Measurements from ENCODE around the gene MELTF. TPM values are rescaled to one million over a fixed set of nuclear protein-coding genes. Genes with fewer than 3 reads are reported as not detected.

Gene MELTF
- polyA plus RNA-seq, 1 donor from 2014 or later: 0.09 TPM

DNA sequence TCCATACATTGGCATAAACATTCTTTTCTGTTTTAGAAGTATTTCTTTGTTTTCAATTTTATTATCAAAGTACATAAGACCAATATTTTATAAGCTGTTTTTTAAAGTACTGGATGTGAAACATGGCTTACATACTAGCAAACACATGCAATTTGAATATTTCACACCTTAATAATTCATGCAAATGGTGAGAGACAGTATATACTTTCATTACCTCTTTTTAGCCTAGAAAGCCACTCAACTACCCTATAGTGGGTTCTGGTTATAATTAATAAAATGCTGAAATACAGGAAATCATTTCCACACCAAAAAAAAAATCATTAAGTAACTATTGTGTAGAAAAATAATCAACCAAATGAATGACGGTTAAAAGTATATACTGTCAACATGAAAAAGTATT, 38.5 kb upstream of the MELTF start:
- Histone ChIP-seq H2AFZ (ENCODE audit: low read depth, low read length) (no peak overlapping the region), H3K4me3 (ENCODE audit: low read length) (no peak overlapping the region), H3K79me2 (replicated peaks; ENCODE audit: insufficient read depth, low read length) (no peaks in the 10 kb centered on the region), H3K9ac (ENCODE audit: low read length) (no peak overlapping the region), H3K9me2 (ENCODE audit: insufficient read depth, low read length) (no peaks in the 10 kb centered on the region), H3F3A (ENCODE audit: insufficient read depth, low read length, poor library complexity, severe bottlenecking) (no peaks in the 10 kb centered on the region), H3K4me2 (ENCODE audit: low read length) (no peak overlapping the region), H3K36me3 (ENCODE audit: insufficient read depth, low read length) (peaks cover 6% of the 10 kb centered on the region), H3K27me3 (ENCODE audit: insufficient read depth, low read depth, low read length) (no peaks in the 10 kb centered on the region), H3K9me3 (ENCODE audit: low read length) (no peaks in the 10 kb centered on the region), H3K27ac (ENCODE audit: low read length) (no peak overlapping the region), H4K20me1 (ENCODE audit: insufficient read depth) (no peaks in the 10 kb centered on the region)
- TF ChIP-seq POLR2AphosphoS5 (IDR thresholded peaks at IDR 0.05): no peak
- TF ChIP-seq TAF1 (IDR thresholded peaks at IDR 0.05; ENCODE audit: low read depth): no peak
- no peak for TF ChIP-seq CTCF (IDR thresholded peaks at IDR 0.05; ENCODE audit: poor library complexity, severe bottlenecking)
- TF ChIP-seq SMC3 (conservative IDR thresholded peaks at IDR 0.05; ENCODE audit: poor library complexity): no peak
- TF ChIP-seq EP300 (conservative IDR thresholded peaks at IDR 0.05; ENCODE audit: poor library complexity, severe bottlenecking): no peak
- no peak for TF ChIP-seq RAD21 (conservative IDR thresholded peaks at IDR 0.05)
- no peak for TF ChIP-seq EZH2 (IDR thresholded peaks at IDR 0.05; ENCODE audit: borderline replicate concordance, insufficient read depth, low read length, poor library complexity, severe bottlenecking)
- no peak for TF ChIP-seq MXI1 (conservative IDR thresholded peaks at IDR 0.05; ENCODE audit: poor library complexity, severe bottlenecking)
- TF ChIP-seq, protein P1, sequence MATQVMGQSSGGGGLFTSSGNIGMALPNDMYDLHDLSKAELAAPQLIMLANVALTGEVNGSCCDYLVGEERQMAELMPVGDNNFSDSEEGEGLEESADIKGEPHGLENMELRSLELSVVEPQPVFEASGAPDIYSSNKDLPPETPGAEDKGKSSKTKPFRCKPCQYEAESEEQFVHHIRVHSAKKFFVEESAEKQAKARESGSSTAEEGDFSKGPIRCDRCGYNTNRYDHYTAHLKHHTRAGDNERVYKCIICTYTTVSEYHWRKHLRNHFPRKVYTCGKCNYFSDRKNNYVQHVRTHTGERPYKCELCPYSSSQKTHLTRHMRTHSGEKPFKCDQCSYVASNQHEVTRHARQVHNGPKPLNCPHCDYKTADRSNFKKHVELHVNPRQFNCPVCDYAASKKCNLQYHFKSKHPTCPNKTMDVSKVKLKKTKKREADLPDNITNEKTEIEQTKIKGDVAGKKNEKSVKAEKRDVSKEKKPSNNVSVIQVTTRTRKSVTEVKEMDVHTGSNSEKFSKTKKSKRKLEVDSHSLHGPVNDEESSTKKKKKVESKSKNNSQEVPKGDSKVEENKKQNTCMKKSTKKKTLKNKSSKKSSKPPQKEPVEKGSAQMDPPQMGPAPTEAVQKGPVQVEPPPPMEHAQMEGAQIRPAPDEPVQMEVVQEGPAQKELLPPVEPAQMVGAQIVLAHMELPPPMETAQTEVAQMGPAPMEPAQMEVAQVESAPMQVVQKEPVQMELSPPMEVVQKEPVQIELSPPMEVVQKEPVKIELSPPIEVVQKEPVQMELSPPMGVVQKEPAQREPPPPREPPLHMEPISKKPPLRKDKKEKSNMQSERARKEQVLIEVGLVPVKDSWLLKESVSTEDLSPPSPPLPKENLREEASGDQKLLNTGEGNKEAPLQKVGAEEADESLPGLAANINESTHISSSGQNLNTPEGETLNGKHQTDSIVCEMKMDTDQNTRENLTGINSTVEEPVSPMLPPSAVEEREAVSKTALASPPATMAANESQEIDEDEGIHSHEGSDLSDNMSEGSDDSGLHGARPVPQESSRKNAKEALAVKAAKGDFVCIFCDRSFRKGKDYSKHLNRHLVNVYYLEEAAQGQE (IDR thresholded peaks at IDR 0.05; ENCODE audit: borderline replicate concordance): no peak

- H3K27ac ChIP-seq (ENCODE audit: low read length): no peak overlapping the region
- no peaks in the 10 kb centered on the region for H4K20me1 ChIP-seq (ENCODE audit: insufficient read depth)
- no peak overlapping the region for H3K4me2 ChIP-seq (ENCODE audit: low read length)
- no peak for TF ChIP-seq MXI1 (conservative IDR thresholded peaks at IDR 0.05; ENCODE audit: poor library complexity, severe bottlenecking)
- H3K27me3 ChIP-seq (ENCODE audit: insufficient read depth, low read depth, low read length): no peaks in the 10 kb centered on the region
- H3K9me2 ChIP-seq (ENCODE audit: insufficient read depth, low read length): no peaks in the 10 kb centered on the region
- no peak overlapping the region for H2AFZ ChIP-seq (ENCODE audit: low read depth, low read length)
- H3K9ac ChIP-seq (ENCODE audit: low read length): no peak overlapping the region
- H3F3A ChIP-seq (ENCODE audit: insufficient read depth, low read length, poor library complexity, severe bottlenecking): no peaks in the 10 kb centered on the region
- no peaks in the 10 kb centered on the region for H3K9me3 ChIP-seq (ENCODE audit: low read length)
- H3K79me2 ChIP-seq (replicated peaks; ENCODE audit: insufficient read depth, low read length): no peaks in the 10 kb centered on the region
- H3K4me3 ChIP-seq (ENCODE audit: low read length): no peak overlapping the region
- H3K36me3 ChIP-seq (ENCODE audit: insufficient read depth, low read length): peaks cover 13% of the 10 kb centered on the region
These were observed 35.2 kb upstream of the MELTF start for GRCh38 chr3:197064771-197065170.

DNA sequence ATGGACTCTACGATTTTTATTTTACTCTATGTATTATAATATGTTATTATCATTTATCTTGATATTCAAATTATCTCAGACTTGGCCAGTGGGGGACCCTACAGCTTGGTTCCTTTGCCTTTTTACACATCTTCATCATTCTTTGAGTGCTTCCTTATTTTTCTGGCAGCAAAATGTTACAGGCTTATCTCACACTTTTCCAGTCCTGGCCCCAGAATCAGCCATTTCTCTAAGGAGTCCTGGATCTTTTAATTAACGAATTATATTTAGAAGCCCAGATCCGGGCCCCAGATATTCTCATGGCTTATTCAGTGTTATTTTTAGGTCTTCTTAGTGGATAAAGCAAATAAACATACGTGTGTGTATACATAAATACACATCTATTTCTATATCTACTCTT, 32.8 kb upstream of the MELTF start:
- Histone ChIP-seq H3K9me3 (ENCODE audit: low read length) (no peaks in the 10 kb centered on the region), H3K79me2 (replicated peaks; ENCODE audit: insufficient read depth, low read length) (no peaks in the 10 kb centered on the region), H3K4me3 (ENCODE audit: low read length) (no peak overlapping the region), H3K9me2 (ENCODE audit: insufficient read depth, low read length) (no peaks in the 10 kb centered on the region), H3K4me2 (ENCODE audit: low read length) (no peak overlapping the region), H3K36me3 (ENCODE audit: insufficient read depth, low read length) (peaks cover 18% of the 10 kb centered on the region), H3K27ac (ENCODE audit: low read length) (no peak overlapping the region), H3K9ac (ENCODE audit: low read length) (no peak overlapping the region), H4K20me1 (ENCODE audit: insufficient read depth) (no peaks in the 10 kb centered on the region), H3F3A (ENCODE audit: insufficient read depth, low read length, poor library complexity, severe bottlenecking) (no peaks in the 10 kb centered on the region), H2AFZ (ENCODE audit: low read depth, low read length) (no peak overlapping the region), H3K27me3 (ENCODE audit: insufficient read depth, low read depth, low read length) (no peaks in the 10 kb centered on the region)
- TF ChIP-seq POLR2AphosphoS5 (IDR thresholded peaks at IDR 0.05) (no peak), EZH2 (IDR thresholded peaks at IDR 0.05; ENCODE audit: borderline replicate concordance, insufficient read depth, low read length, poor library complexity, severe bottlenecking) (no peak), RAD21 (conservative IDR thresholded peaks at IDR 0.05) (no peak), SMC3 (conservative IDR thresholded peaks at IDR 0.05; ENCODE audit: poor library complexity) (no peak), CTCF (IDR thresholded peaks at IDR 0.05; ENCODE audit: poor library complexity, severe bottlenecking) (no peak), MXI1 (conservative IDR thresholded peaks at IDR 0.05; ENCODE audit: poor library complexity, severe bottlenecking) (no peak), EP300 (conservative IDR thresholded peaks at IDR 0.05; ENCODE audit: poor library complexity, severe bottlenecking) (no peak), TAF1 (IDR thresholded peaks at IDR 0.05; ENCODE audit: low read depth) (no peak)
- TF ChIP-seq, protein P1 (IDR thresholded peaks at IDR 0.05; ENCODE audit: borderline replicate concordance): no peak
